Measurements from ENCODE around the gene TMEM9. TPM values are rescaled to one million over a fixed set of nuclear protein-coding genes. Genes with fewer than 3 reads are reported as not detected.

The TMEM9 gene
- total and polyA plus RNA-seq, 4 donors: 30.5 to 59.5 (median 49.0) TPM

- Histone ChIP-seq H3K9ac (ENCODE audit: low read depth in 1 of 2, low read length in 2 of 2) (no peak overlapping the region), H3K4me3 (ENCODE audit: low read depth in 1 of 3, low read length in 3 of 3) (no peak overlapping the region), H3K4me1 (ENCODE audit: control insufficient read depth in 4 of 4, insufficient read depth in 4 of 4, low read length in 3 of 4) (peaks cover 5 to 16% (median 12%) of the 10 kb centered on the region in 4 donors), H3K27ac (ENCODE audit: low read depth in 1 of 2, low read length in 2 of 2) (no peak overlapping the region), H3K27me3 (ENCODE audit: control insufficient read depth in 4 of 4, insufficient read depth in 4 of 4, low read length in 3 of 4) (no peaks in the 10 kb centered on the region), H3K9me3 (ENCODE audit: control insufficient read depth in 4 of 4, low read length in 3 of 4) (no peaks in the 10 kb centered on the region), H3K36me3 (ENCODE audit: control insufficient read depth in 4 of 4, insufficient read depth in 3 of 4, low read depth in 1 of 4, low read length in 3 of 4) (peaks cover 0 to 8% (median 0%) of the 10 kb centered on the region in 4 donors)
- DNase-seq (ENCODE audit: low spot score): no peak
- TF ChIP-seq JUND (IDR thresholded peaks at IDR 0.05) (no peak), ZBTB33 (IDR thresholded peaks at IDR 0.05) (no peak), HNF4A (conservative IDR thresholded peaks at IDR 0.05) (no peak), ATF3 (IDR thresholded peaks at IDR 0.05) (no peak), FOXA1 (IDR thresholded peaks at IDR 0.05) (no peak), GABPA (IDR thresholded peaks at IDR 0.05 in 1 of 2, conservative IDR thresholded peaks at IDR 0.05 in 1 of 2) (no peak), HNF4G (IDR thresholded peaks at IDR 0.05) (no peak)
- WGBS: 94% methylated on average over 2 of the region's 2 CpGs
Measured at GRCh38 chr1:201155354-201155753, 1.1 kb upstream of the TMEM9 start.

- H3K4me3 ChIP-seq (ENCODE audit: low read depth in 1 of 3, low read length in 3 of 3): peak overlapping the region; percentile 70 to 88 (median 84)
- no peaks in the 10 kb centered on the region for H3K9me3 ChIP-seq (ENCODE audit: control insufficient read depth in 4 of 4, low read length in 3 of 4)
- H3K27me3 ChIP-seq (ENCODE audit: control insufficient read depth in 4 of 4, insufficient read depth in 4 of 4, low read length in 3 of 4): no peaks in the 10 kb centered on the region
- peaks cover 0 to 10% (median 0%) of the 10 kb centered on the region in 4 donors for H3K36me3 ChIP-seq (ENCODE audit: control insufficient read depth in 4 of 4, insufficient read depth in 3 of 4, low read depth in 1 of 4, low read length in 3 of 4)
- H3K27ac ChIP-seq (ENCODE audit: low read depth in 1 of 2, low read length in 2 of 2): peak overlapping the region in 1 of 2 donors; percentile 66
- peaks cover 5 to 16% (median 12%) of the 10 kb centered on the region in 4 donors for H3K4me1 ChIP-seq (ENCODE audit: control insufficient read depth in 4 of 4, insufficient read depth in 4 of 4, low read length in 3 of 4)
- TF ChIP-seq MAX (IDR thresholded peaks at IDR 0.05) (no peak), YY1 (IDR thresholded peaks at IDR 0.05) (peak; percentile 12)
- peak; percentile 71 for DNase-seq (ENCODE audit: low spot score)
- WGBS: 3% methylated on average over 37 of the region's 37 CpGs
- peak overlapping the region; percentile 37 to 64 for H3K9ac ChIP-seq (ENCODE audit: low read depth in 1 of 2, low read length in 2 of 2)
Measured at GRCh38 chr1:201153474-201154388, 543 bp downstream of the TMEM9 start.

- no peaks in the 10 kb centered on the region for H3K27me3 ChIP-seq (ENCODE audit: control insufficient read depth in 4 of 4, insufficient read depth in 4 of 4, low read length in 3 of 4)
- H3K9me3 ChIP-seq (ENCODE audit: control insufficient read depth in 4 of 4, low read length in 3 of 4): no peaks in the 10 kb centered on the region
- peaks cover 3 to 13% (median 9%) of the 10 kb centered on the region in 4 donors for H3K4me1 ChIP-seq (ENCODE audit: control insufficient read depth in 4 of 4, insufficient read depth in 4 of 4, low read length in 3 of 4)
- TF ChIP-seq CTCF (IDR thresholded peaks at IDR 0.05; ENCODE audit: low read depth, low read length, missing input control) (peak; percentile 51), RAD21 (IDR thresholded peaks at IDR 0.05) (peak; percentile 78 to 86), REST (IDR thresholded peaks at IDR 0.05) (no peak)
- no peak for DNase-seq (ENCODE audit: low spot score)
- WGBS: 70% methylated on average over 4 of the region's 4 CpGs
- H3K36me3 ChIP-seq (ENCODE audit: control insufficient read depth in 4 of 4, insufficient read depth in 3 of 4, low read depth in 1 of 4, low read length in 3 of 4): peaks cover 0 to 40% (median 5%) of the 10 kb centered on the region in 4 donors
- no peak overlapping the region for H3K4me3 ChIP-seq (ENCODE audit: low read depth in 1 of 3, low read length in 3 of 3)
- H3K9ac ChIP-seq (ENCODE audit: low read depth in 1 of 2, low read length in 2 of 2): no peak overlapping the region
- H3K27ac ChIP-seq (ENCODE audit: low read depth in 1 of 2, low read length in 2 of 2): no peak overlapping the region
Measured at GRCh38 chr1:201149400-201149799, 4.9 kb downstream of the TMEM9 start.

Data from liver (tissue), 9 donors.